ENCODE data around the gene C11orf68. TPM values are rescaled to one million over a fixed set of nuclear protein-coding genes. Genes with fewer than 3 reads are reported as not detected.

Gene C11orf68
- total and polyA plus RNA-seq, 2 donors (not counting 1 experiment from before 2014, with no cell fraction given), result 34.9 to 50.6 TPM

DNA sequence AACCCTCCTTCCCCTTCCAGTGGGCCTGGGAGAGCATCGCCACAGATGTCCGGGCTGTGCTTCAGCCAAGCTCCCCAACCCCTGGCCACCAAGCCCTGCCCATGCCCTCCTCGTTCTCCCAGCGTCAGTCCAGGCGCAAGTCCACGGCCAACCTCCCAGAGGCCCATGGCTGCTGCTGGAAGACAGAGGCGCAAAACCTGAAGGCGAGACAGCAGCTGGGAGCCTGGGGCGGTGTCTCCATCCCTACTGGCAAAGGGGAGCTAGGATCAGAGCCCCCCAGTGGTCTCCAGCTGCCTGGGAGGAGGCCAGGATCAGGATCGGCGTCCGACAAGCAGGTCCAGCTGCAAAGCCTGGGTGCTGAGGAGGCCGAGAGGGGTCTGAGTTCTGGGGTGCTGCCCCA is 28.3 kb upstream of the C11orf68 start:
- Histone ChIP-seq H3K36me3 (replicated peaks in 1 of 2; ENCODE audit: control extremely low read depth in 1 of 2, control insufficient read depth in 1 of 2, extremely low read depth in 1 of 2, insufficient read depth in 2 of 2, low read length in 1 of 2) (no peaks in the 10 kb centered on the region), H3K27ac (ENCODE audit: low read length in 2 of 2) (no peak overlapping the region), H3K27me3 (replicated peaks in 1 of 4; ENCODE audit: control extremely low read depth in 1 of 4, control insufficient read depth in 3 of 4, insufficient read depth in 4 of 4, low read length in 3 of 4) (peaks cover 0 to 3% (median 0%) of the 10 kb centered on the region in 4 experiments), H3K4me1 (ENCODE audit: control insufficient read depth in 2 of 2, insufficient read depth in 2 of 2, low read length in 2 of 2) (no peaks in the 10 kb centered on the region), H3K79me2 (ENCODE audit: control insufficient read depth, insufficient read depth, low read length) (no peaks in the 10 kb centered on the region), H3K4me2 (replicated peaks; ENCODE audit: low read depth, low read length, poor library complexity, severe bottlenecking) (no peak overlapping the region), H4K20me1 (ENCODE audit: control insufficient read depth, insufficient read depth, low read length, poor library complexity, severe bottlenecking) (no peaks in the 10 kb centered on the region), H2AFZ (ENCODE audit: insufficient read depth, low read depth, low read length, poor library complexity, severe bottlenecking) (no peak overlapping the region), H3K9me3 (ENCODE audit: control extremely low read depth in 1 of 3, control insufficient read depth in 2 of 3, insufficient read depth in 1 of 3, low read length in 2 of 3) (no peaks in the 10 kb centered on the region), H3K4me3 (ENCODE audit: control extremely low read depth in 1 of 5, extremely low read depth in 1 of 5, insufficient read depth in 1 of 5, low read depth in 2 of 5, low read length in 4 of 5) (no peak overlapping the region), H3K9ac (ENCODE audit: low read length) (no peak overlapping the region)
- ChIA-PET POLR2A (no interaction called here), CTCF (no interaction called here)
- H3K4me3 Mint-ChIP-seq, result no peak overlapping the region
- intact Hi-C loops (cut with micrococcal nuclease), result no loop called here
- peaks cover 7% of the 10 kb centered on the region for H3K27me3 Mint-ChIP-seq
- H3K27ac Mint-ChIP-seq, result no peak overlapping the region
- DNase-seq, result no peak
- 88% methylated on average over 13 of the region's 13 CpGs for WGBS (ENCODE audit: insufficient coverage)
- TF ChIP-seq, protein P1, sequence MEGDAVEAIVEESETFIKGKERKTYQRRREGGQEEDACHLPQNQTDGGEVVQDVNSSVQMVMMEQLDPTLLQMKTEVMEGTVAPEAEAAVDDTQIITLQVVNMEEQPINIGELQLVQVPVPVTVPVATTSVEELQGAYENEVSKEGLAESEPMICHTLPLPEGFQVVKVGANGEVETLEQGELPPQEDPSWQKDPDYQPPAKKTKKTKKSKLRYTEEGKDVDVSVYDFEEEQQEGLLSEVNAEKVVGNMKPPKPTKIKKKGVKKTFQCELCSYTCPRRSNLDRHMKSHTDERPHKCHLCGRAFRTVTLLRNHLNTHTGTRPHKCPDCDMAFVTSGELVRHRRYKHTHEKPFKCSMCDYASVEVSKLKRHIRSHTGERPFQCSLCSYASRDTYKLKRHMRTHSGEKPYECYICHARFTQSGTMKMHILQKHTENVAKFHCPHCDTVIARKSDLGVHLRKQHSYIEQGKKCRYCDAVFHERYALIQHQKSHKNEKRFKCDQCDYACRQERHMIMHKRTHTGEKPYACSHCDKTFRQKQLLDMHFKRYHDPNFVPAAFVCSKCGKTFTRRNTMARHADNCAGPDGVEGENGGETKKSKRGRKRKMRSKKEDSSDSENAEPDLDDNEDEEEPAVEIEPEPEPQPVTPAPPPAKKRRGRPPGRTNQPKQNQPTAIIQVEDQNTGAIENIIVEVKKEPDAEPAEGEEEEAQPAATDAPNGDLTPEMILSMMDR (IDR thresholded peaks at IDR 0.05), result no peak
- TF ChIP-seq EZH2 (IDR thresholded peaks at IDR 0.05; ENCODE audit: borderline replicate concordance, insufficient read depth, low read depth, low read length, poor library complexity, severe bottlenecking), result no peak
- no peak for ATAC-seq (ENCODE audit: low read depth)
- H3K9me3 Mint-ChIP-seq (ENCODE audit: insufficient read depth), result no peaks in the 10 kb centered on the region
- H3K4me1 Mint-ChIP-seq, result no peaks in the 10 kb centered on the region

DNA sequence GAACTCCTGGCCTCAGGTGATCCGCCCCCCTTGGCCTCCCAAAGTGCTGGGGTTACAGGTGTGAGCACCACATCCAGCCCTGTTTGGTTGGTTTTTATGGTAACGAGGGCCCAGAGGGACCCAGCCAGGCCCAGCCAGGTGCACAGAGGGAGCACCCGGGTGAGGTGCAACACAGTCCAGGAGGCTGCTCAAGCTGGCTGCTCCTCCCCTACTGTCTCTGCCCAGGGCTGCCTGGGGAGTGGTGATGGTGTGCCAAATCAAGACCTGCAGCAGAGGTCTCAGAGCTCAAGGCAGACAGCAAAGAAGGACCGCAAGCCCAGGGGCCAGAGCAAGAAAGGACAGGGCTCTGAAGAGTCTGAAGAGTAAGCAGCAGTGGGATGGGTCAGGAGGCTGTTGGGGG is 27.8 kb upstream of the C11orf68 start:
- Histone ChIP-seq H3K36me3 (replicated peaks in 1 of 2; ENCODE audit: control extremely low read depth in 1 of 2, control insufficient read depth in 1 of 2, extremely low read depth in 1 of 2, insufficient read depth in 2 of 2, low read length in 1 of 2) (no peaks in the 10 kb centered on the region), H3K9me3 (ENCODE audit: control extremely low read depth in 1 of 3, control insufficient read depth in 2 of 3, insufficient read depth in 1 of 3, low read length in 2 of 3) (no peaks in the 10 kb centered on the region), H3K79me2 (ENCODE audit: control insufficient read depth, insufficient read depth, low read length) (no peaks in the 10 kb centered on the region), H3K4me2 (replicated peaks; ENCODE audit: low read depth, low read length, poor library complexity, severe bottlenecking) (no peak overlapping the region), H3K4me3 (ENCODE audit: control extremely low read depth in 1 of 5, extremely low read depth in 1 of 5, insufficient read depth in 1 of 5, low read depth in 2 of 5, low read length in 4 of 5) (no peak overlapping the region), H4K20me1 (ENCODE audit: control insufficient read depth, insufficient read depth, low read length, poor library complexity, severe bottlenecking) (no peaks in the 10 kb centered on the region), H3K27ac (ENCODE audit: low read length in 2 of 2) (no peak overlapping the region), H3K27me3 (replicated peaks in 1 of 4; ENCODE audit: control extremely low read depth in 1 of 4, control insufficient read depth in 3 of 4, insufficient read depth in 4 of 4, low read length in 3 of 4) (peaks cover 0 to 3% (median 0%) of the 10 kb centered on the region in 4 experiments), H2AFZ (ENCODE audit: insufficient read depth, low read depth, low read length, poor library complexity, severe bottlenecking) (no peak overlapping the region), H3K4me1 (ENCODE audit: control insufficient read depth in 2 of 2, insufficient read depth in 2 of 2, low read length in 2 of 2) (peaks cover under 1 to 4% of the 10 kb centered on the region in 2 donors), H3K9ac (ENCODE audit: low read length) (no peak overlapping the region)
- H3K4me1 Mint-ChIP-seq, result peaks cover under 1% of the 10 kb centered on the region
- no peak overlapping the region for H3K27ac Mint-ChIP-seq
- H3K4me3 Mint-ChIP-seq, result no peak overlapping the region
- no peak for ATAC-seq (ENCODE audit: low read depth)
- POLR2A ChIA-PET, result no interaction called here
- 90% methylated on average over 4 of the region's 4 CpGs for WGBS (ENCODE audit: insufficient coverage)
- H3K27me3 Mint-ChIP-seq, result peaks cover 7% of the 10 kb centered on the region
- intact Hi-C loops (cut with micrococcal nuclease), result no loop called here
- no peak for DNase-seq
- no peaks in the 10 kb centered on the region for H3K9me3 Mint-ChIP-seq (ENCODE audit: insufficient read depth)
- no peak for TF ChIP-seq EZH2 (IDR thresholded peaks at IDR 0.05; ENCODE audit: borderline replicate concordance, insufficient read depth, low read depth, low read length, poor library complexity, severe bottlenecking)
- TF ChIP-seq, protein P1 (IDR thresholded peaks at IDR 0.05), result no peak
- CTCF ChIA-PET, result no interaction called here
